ENCODE data around the gene HEATR1. TPM values are rescaled to one million over a fixed set of nuclear protein-coding genes. Genes with fewer than 3 reads are reported as not detected.

Gene HEATR1
- total RNA-seq, 1 donor: 44.5 TPM

DNA sequence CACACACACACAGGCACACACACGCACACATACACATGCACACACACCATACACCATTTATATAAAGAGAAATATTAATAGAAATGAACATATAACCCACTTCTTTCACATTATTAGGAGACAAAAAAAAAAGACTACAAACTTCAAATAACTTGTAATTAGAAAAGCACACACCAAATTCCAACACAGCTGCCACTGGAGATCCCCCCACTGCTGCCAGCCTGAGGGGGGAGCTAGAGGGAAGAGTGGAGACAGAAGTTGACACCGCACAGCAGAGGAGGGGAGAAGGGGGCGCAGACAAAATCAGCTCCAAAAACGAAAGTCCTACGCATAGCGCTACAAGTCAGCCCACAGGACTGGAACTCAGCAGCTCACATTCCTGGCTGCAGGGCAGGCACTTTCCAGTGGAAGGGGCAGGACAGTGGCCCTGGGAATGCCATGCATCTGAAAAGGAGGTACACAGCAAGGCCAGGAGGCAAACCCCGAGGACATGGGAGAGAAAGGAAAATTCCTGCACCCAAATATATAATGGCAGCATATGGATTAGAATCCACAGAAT lies 44.0 kb downstream of the HEATR1 start:
- H3K27me3 ChIP-seq (ENCODE audit: insufficient read depth, low read length): no peaks in the 10 kb centered on the region
- no peak overlapping the region for H3K4me3 ChIP-seq (ENCODE audit: low read length)
- no peaks in the 10 kb centered on the region for H3K9me3 ChIP-seq (ENCODE audit: low read depth, low read length)
- no peaks in the 10 kb centered on the region for H3K4me1 ChIP-seq (ENCODE audit: insufficient read depth, low read length)

- Histone ChIP-seq H3K9me3 (ENCODE audit: low read depth, low read length) (no peaks in the 10 kb centered on the region), H3K27me3 (ENCODE audit: insufficient read depth, low read length) (no peaks in the 10 kb centered on the region), H3K4me1 (ENCODE audit: insufficient read depth, low read length) (no peaks in the 10 kb centered on the region), H3K4me3 (ENCODE audit: low read length) (no peak overlapping the region)
Measured at GRCh38 chr1:236558846-236559245, 45.5 kb downstream of the HEATR1 start.

DNA sequence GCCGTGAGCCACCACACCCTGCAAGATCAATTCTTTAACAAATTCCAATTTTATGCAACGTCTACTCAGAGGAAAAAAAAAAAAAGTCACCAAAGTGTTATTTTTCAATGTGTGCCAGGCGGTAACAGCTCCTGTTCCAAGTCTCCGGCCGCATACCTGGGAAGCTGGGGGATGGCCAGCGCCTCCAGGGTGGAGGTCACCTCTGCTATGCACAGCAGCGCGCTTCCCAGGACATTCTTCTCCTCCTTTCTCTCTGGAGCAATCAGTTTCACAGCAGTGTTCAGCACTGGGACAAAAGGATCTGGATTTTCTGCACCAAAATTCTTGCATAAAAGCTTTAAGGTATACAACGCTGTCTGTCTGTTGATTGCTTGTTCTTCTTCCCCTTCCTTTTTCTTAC lies 46.2 kb downstream of the HEATR1 start:
- no peaks in the 10 kb centered on the region for H3K27me3 ChIP-seq (ENCODE audit: insufficient read depth, low read length)
- no peaks in the 10 kb centered on the region for H3K9me3 ChIP-seq (ENCODE audit: low read depth, low read length)
- H3K4me1 ChIP-seq (ENCODE audit: insufficient read depth, low read length): no peaks in the 10 kb centered on the region
- H3K4me3 ChIP-seq (ENCODE audit: low read length): no peak overlapping the region

- no peaks in the 10 kb centered on the region for H3K4me1 ChIP-seq (ENCODE audit: insufficient read depth, low read length)
- no peaks in the 10 kb centered on the region for H3K9me3 ChIP-seq (ENCODE audit: low read depth, low read length)
- H3K4me3 ChIP-seq (ENCODE audit: low read length): no peak overlapping the region
- no peaks in the 10 kb centered on the region for H3K27me3 ChIP-seq (ENCODE audit: insufficient read depth, low read length)
Measured at GRCh38 chr1:236556606-236557005, 47.7 kb downstream of the HEATR1 start.

DNA sequence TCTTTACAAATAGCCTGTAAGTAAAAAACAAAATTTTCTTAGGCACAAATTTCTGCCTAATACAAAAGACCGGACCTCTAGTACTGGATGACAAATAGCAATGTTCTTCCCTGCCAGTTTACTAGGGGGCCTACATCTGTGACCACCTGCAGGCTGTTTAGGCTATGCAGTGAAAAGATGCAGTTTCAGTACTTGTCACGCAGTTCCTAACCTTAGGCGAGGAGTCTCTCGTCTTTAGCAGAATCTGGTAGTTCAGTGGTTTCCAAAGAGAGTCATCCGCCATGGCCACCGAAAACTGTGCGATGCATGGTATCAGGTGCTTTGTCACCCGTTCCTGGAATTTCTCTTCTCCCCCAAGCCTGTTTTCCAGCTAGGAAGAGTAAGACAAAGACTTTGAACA lies 50.9 kb downstream of the HEATR1 start:
- Histone ChIP-seq H3K4me1 (ENCODE audit: insufficient read depth, low read length) (no peaks in the 10 kb centered on the region), H3K27me3 (ENCODE audit: insufficient read depth, low read length) (no peaks in the 10 kb centered on the region), H3K4me3 (ENCODE audit: low read length) (no peak overlapping the region), H3K9me3 (ENCODE audit: low read depth, low read length) (no peaks in the 10 kb centered on the region)

DNA sequence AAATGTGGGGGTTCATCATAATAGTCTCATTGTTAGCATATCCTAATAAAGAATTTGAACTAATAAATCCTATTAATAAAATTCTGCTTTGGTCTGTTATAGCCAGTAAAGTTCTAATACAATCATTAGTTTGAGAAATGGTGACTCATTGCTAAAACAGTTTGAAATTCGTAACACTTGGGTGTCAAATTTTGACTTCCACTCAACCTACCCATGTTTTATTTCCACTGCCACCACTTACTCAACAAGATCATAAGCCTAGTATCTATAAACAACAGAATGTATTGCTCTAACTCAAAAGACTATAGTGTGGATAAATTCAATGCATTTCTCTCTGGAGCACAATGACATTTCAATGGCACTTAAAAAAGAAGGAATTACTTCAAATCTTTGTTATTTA lies 51.4 kb downstream of the HEATR1 start:
- no peak overlapping the region for H3K4me3 ChIP-seq (ENCODE audit: low read length)
- no peaks in the 10 kb centered on the region for H3K27me3 ChIP-seq (ENCODE audit: insufficient read depth, low read length)
- H3K4me1 ChIP-seq (ENCODE audit: insufficient read depth, low read length): no peaks in the 10 kb centered on the region
- no peaks in the 10 kb centered on the region for H3K9me3 ChIP-seq (ENCODE audit: low read depth, low read length)

DNA sequence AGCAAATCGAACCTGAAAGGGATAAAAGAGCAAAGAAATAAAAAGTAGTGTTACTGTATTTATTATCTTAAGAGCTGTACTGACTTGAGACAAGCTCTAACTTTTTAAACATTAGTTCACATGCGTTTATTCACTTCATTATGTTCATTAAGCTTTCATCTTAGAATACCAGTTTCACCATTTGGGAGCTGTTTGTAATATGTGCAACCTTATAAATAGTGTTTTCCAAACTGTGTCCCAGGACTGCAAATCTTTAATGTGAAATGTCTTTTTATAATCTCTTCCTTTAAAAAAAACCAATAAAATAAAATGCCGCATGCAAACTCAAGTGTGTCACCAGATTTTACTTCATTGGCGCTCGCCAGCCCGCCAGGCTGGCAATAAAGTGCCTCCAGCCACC lies 52.2 kb downstream of the HEATR1 start:
- no peaks in the 10 kb centered on the region for H3K27me3 ChIP-seq (ENCODE audit: insufficient read depth, low read length)
- no peak overlapping the region for H3K4me3 ChIP-seq (ENCODE audit: low read length)
- no peaks in the 10 kb centered on the region for H3K4me1 ChIP-seq (ENCODE audit: insufficient read depth, low read length)
- H3K9me3 ChIP-seq (ENCODE audit: low read depth, low read length): no peaks in the 10 kb centered on the region

DNA sequence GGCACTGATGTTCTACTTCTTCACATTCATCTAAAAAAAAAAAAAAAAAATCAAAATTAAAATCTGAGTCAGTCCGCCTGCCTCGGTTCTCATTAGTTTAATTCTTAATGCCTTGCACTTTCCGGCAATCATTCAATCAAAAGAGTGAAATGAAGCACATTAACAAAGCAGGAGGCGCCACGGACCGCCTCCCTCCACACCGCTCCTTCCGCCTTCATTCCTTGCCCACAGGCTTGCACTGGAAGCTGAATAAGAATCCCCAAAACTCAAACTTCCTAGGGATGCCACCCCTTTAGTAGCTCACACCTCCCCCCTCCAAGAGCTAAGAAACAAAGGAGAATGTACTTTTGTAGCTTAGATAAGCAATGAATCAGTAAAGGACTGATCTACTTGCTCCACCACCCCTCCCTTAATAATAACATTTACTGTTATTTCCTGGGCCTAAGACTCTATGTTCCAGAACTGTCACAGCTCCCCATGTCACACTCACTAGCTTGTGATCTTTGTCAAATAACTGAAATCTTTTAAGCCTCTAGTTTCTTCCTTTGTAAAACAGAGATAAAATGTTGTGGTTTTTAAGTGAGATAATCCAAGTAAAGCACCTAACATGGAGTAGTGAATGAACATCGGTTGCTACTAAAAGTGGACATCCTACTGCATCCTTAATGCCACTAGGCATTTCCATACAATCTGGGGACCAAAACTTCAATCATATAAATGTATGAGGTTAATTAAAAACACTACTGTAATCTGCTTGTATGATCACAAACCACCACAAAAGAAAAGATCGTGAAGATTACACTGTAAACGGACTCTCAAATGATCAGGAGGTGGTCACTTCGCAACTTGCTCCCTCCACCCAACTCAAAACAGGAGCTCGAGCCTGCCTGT lies 53.1 kb downstream of the HEATR1 start:
- Histone ChIP-seq H3K9me3 (ENCODE audit: low read depth, low read length) (no peaks in the 10 kb centered on the region), H3K27me3 (ENCODE audit: insufficient read depth, low read length) (no peaks in the 10 kb centered on the region), H3K4me1 (ENCODE audit: insufficient read depth, low read length) (no peaks in the 10 kb centered on the region), H3K4me3 (ENCODE audit: low read length) (no peak overlapping the region)

DNA sequence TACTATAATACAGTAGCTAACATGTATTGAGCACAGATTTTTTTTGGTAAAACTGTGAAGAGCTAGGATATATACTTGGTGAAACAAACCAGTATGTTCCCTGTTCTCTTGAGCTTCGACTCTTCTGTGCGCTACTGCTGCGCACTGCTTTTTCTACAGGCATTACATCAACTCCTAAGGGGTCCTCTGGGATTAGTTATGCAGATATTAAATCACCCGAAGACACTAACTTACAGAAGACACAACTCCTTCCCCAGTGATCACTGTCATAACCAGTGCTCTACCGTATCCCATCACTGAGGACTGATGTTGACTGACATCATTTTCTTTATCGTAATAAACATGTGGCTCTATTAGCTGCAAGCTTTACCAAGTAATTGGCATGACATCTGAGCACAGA lies 55.9 kb downstream of the HEATR1 start:
- Histone ChIP-seq H3K27me3 (ENCODE audit: insufficient read depth, low read length) (no peaks in the 10 kb centered on the region), H3K9me3 (ENCODE audit: low read depth, low read length) (no peaks in the 10 kb centered on the region), H3K4me1 (ENCODE audit: insufficient read depth, low read length) (peaks cover 9% of the 10 kb centered on the region), H3K4me3 (ENCODE audit: low read length) (no peak overlapping the region)

- no peak overlapping the region for H3K4me3 ChIP-seq (ENCODE audit: low read length)
- no peaks in the 10 kb centered on the region for H3K9me3 ChIP-seq (ENCODE audit: low read depth, low read length)
- H3K27me3 ChIP-seq (ENCODE audit: insufficient read depth, low read length): no peaks in the 10 kb centered on the region
- peaks cover 9% of the 10 kb centered on the region for H3K4me1 ChIP-seq (ENCODE audit: insufficient read depth, low read length)
Measured at GRCh38 chr1:236545621-236546169, 58.6 kb downstream of the HEATR1 start.

- Histone ChIP-seq H3K9me3 (ENCODE audit: low read depth, low read length) (no peaks in the 10 kb centered on the region), H3K27me3 (ENCODE audit: insufficient read depth, low read length) (no peaks in the 10 kb centered on the region), H3K4me1 (ENCODE audit: insufficient read depth, low read length) (peaks cover 9% of the 10 kb centered on the region), H3K4me3 (ENCODE audit: low read length) (no peak overlapping the region)
Measured at GRCh38 chr1:236543065-236543669, 61.1 kb downstream of the HEATR1 start.

DNA sequence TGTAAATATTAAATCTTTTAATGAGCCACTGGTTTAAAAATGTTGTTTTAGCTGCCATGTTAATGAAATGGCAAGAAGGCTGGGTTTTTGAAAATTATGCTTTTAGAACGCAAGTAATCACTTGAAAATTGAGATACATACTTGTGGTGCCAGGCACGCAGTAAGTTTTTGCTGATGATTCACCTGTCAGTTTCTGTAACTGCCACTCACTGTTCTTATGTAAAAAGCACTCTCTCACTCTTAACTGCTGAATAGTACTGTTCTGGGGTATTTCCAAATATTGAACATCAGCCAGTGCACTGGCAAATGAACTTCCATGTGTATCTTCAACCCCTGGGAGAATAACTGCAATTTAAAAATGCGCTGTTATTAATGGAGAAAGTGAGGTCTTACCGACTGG lies 62.6 kb downstream of the HEATR1 start:
- H3K4me1 ChIP-seq (ENCODE audit: insufficient read depth, low read length): peaks cover 9% of the 10 kb centered on the region
- no peaks in the 10 kb centered on the region for H3K9me3 ChIP-seq (ENCODE audit: low read depth, low read length)
- H3K27me3 ChIP-seq (ENCODE audit: insufficient read depth, low read length): no peaks in the 10 kb centered on the region
- H3K4me3 ChIP-seq (ENCODE audit: low read length): no peak overlapping the region

- no peaks in the 10 kb centered on the region for H3K27me3 ChIP-seq (ENCODE audit: insufficient read depth, low read length)
- no peaks in the 10 kb centered on the region for H3K9me3 ChIP-seq (ENCODE audit: low read depth, low read length)
- H3K4me3 ChIP-seq (ENCODE audit: low read length): no peak overlapping the region
- H3K4me1 ChIP-seq (ENCODE audit: insufficient read depth, low read length): peaks cover 7% of the 10 kb centered on the region
Measured at GRCh38 chr1:236540813-236541465, 63.4 kb downstream of the HEATR1 start.

GRCh38 chr1:236536540-236536939 lies 67.8 kb downstream of the HEATR1 start:
- no peak overlapping the region for H3K4me3 ChIP-seq (ENCODE audit: low read length)
- H3K9me3 ChIP-seq (ENCODE audit: low read depth, low read length): no peaks in the 10 kb centered on the region
- H3K27me3 ChIP-seq (ENCODE audit: insufficient read depth, low read length): no peaks in the 10 kb centered on the region
- peaks cover 6% of the 10 kb centered on the region for H3K4me1 ChIP-seq (ENCODE audit: insufficient read depth, low read length)

- Histone ChIP-seq H3K9me3 (ENCODE audit: low read depth, low read length) (no peaks in the 10 kb centered on the region), H3K4me3 (ENCODE audit: low read length) (no peak overlapping the region), H3K27me3 (ENCODE audit: insufficient read depth, low read length) (no peaks in the 10 kb centered on the region), H3K4me1 (ENCODE audit: insufficient read depth, low read length) (peaks cover 6% of the 10 kb centered on the region)
Measured at GRCh38 chr1:236535662-236536161, 68.6 kb downstream of the HEATR1 start.
